Right lobe of liver (tissue), 6 donors: ENCODE measurements around the gene PALMD. TPM values are rescaled to one million over a fixed set of nuclear protein-coding genes. Genes with fewer than 3 reads are reported as not detected.

Source experiments
- ATAC-seq, 4 donors: fragments of 200-7000 bp; cut with Tn5 transposase; one replicate each; pipeline ENCODE4 v1.9.1; 2020; ENCODE audit warnings: mild to moderate bottlenecking in 4 of 4, moderate library complexity in 4 of 4
- DNase-seq, 3 donors: peaks; one replicate each; pipeline ENCODE4 v3.0.0-alpha.2; 2020
- H3K27ac ChIP-seq, 3 donors: fragments of 200-600 bp; one replicate each; pipeline ENCODE4 v1.8.0; 2022
- H3K27me3 ChIP-seq, 2 donors: fragments of 200-600 bp; one replicate each; pipeline ENCODE4 v1.8.0; 2022
- H3K36me3 ChIP-seq, 4 donors: fragments of 200-600 bp; sonication (generic) in 1 of 4; one replicate each; pipeline versions ENCODE4 v1.5.1 to v1.8.0; 2017 to 2022; ENCODE audit warnings: control low read depth in 1 of 4
- H3K4me1 ChIP-seq, 4 donors: fragments of 200-600 bp; sonication (generic) in 1 of 4; one replicate each; pipeline versions ENCODE4 v1.5.1 to v1.8.0; 2017 to 2022; ENCODE audit warnings: control low read depth in 1 of 4
- H3K4me3 ChIP-seq, 3 donors: fragments of 200-600 bp; one replicate each; pipeline ENCODE4 v1.8.0; 2022
- H3K9me3 ChIP-seq, 4 donors: fragments of 200-600 bp; sonication (generic) in 1 of 4; one replicate each; pipeline versions ENCODE4 v1.5.1 to v1.8.0; 2017 to 2022; ENCODE audit warnings: control low read depth in 1 of 4
- POLR2A ChIP-seq: fragments of 450-650 bp; IDR thresholded peaks from one replicate; pipeline ENCODE4 v1.6.1; 2017; ENCODE audit warnings: antibody characterized with exemption, mild to moderate bottlenecking
- WGBS: methylation state at CpG from one replicate; pipeline ENCODE4 v1.1.6; 2018; ENCODE audit warnings: low coverage, low lambda C conversion rate; ENCODE audit not compliant: insufficient coverage; ENCODE audit errors: missing lambda C conversion rate; 5-methylcytosine and 5-hydroxymethylcytosine counted together
- intact Hi-C, 2 donors: fragments of 100-400 bp; cut with DNase I; formaldehyde crosslinking; loops; one replicate each; pipeline versions ENCODE4 v1.11.2 to v1.14.1; 2022
- total RNA-seq, 6 experiments: library from RNA; depleted of rRNA in 2 of 6; stranded (reverse); fragments of >200 nt in 2 of 6; fragmentation: NEBNext Ultra II Directional in 3 of 6; extraction: Animal tissue kit (Norgen Biotek cat#: 25700) in 3 of 6; gene quantifications; one replicate each; pipeline versions ENCODE4 v1.1.0 to v1.2.4, GENCODE V29; 2016 to 2023
- TF ChIP-seq, protein P1 (sequence below), 4 donors: fragments of 200-600 bp in 3 of 4; fragments of 450-650 bp in 1 of 4; IDR thresholded peaks; one replicate each; pipeline versions ENCODE4 v1.5.1 to v1.8.0; 2016 to 2022; ENCODE audit warnings: antibody characterized with exemption in 4 of 4, mild to moderate bottlenecking in 2 of 4
- donor health status: DM: no; HTN: yes; CAD: no.
- donor health status: DM: no; HTN: no; CAD: no.
- donor health status: DM: no; HTN: no; CAD: no.
- donor health status: DM: no; HTN: yes; CAD: no.
- donor health status: DM: no; HTN: yes; CAD: no.

Gene PALMD
- total RNA-seq, 6 experiments from 2014 or later: 15.0 to 21.1 (median 18.2) TPM

DNA sequence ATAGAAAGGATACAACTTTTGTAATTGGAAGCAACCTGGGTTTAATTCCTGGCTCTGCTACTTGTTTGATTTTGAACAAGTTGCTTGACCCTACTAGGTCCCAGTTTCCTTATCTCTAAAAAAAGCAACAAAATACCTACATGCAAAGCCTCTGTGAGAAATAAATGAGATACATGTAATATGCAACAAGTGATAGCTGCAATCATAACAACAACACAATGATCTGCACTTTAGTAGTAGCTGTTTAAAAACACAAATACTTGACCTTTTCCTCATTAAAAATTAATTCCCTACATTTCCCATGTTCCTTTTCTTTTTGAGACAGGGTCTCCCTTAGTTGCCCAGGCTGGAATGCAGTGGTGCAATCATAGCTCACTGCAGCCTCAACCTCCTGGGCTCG is 80.5 kb downstream of the PALMD start:
- intact Hi-C loops: no loop called here
- DNase-seq (no peak), ATAC-seq (no peak)
- Histone ChIP-seq H3K27ac (no peak overlapping the region), H3K4me1 (peaks cover 0 to 23% (median 1%) of the 10 kb centered on the region in 4 donors), H3K36me3 (peaks cover 0 to 41% (median 7%) of the 10 kb centered on the region in 4 donors), H3K4me3 (no peak overlapping the region), H3K9me3 (no peaks in the 10 kb centered on the region), H3K27me3 (no peaks in the 10 kb centered on the region)
- no peak for TF ChIP-seq POLR2A
- TF ChIP-seq, protein P1, sequence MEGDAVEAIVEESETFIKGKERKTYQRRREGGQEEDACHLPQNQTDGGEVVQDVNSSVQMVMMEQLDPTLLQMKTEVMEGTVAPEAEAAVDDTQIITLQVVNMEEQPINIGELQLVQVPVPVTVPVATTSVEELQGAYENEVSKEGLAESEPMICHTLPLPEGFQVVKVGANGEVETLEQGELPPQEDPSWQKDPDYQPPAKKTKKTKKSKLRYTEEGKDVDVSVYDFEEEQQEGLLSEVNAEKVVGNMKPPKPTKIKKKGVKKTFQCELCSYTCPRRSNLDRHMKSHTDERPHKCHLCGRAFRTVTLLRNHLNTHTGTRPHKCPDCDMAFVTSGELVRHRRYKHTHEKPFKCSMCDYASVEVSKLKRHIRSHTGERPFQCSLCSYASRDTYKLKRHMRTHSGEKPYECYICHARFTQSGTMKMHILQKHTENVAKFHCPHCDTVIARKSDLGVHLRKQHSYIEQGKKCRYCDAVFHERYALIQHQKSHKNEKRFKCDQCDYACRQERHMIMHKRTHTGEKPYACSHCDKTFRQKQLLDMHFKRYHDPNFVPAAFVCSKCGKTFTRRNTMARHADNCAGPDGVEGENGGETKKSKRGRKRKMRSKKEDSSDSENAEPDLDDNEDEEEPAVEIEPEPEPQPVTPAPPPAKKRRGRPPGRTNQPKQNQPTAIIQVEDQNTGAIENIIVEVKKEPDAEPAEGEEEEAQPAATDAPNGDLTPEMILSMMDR (IDR thresholded peaks at IDR 0.05): no peak
- WGBS: 100% methylated on average over 1 of the region's 1 CpG

DNA sequence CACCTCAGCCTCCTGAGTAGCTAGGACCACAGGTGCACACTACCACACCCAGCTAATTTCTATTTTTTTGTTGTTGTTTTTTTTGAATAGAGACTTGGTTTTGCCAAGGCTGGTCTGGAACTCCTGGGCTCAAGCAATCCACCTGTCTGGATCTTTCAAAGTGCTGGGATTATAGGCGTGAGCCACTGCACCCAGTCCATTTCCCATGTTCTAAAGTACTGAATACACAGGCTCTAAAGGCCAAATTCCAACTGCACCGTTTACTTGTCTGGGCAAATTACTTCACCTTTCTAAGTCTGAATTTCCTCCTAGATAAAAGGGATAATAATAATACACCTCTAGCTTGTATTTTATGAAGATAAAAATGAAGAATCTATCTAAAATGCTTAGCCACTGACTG is 80.9 kb downstream of the PALMD start:
- Histone ChIP-seq H3K36me3 (peaks cover 0 to 40% (median 7%) of the 10 kb centered on the region in 4 donors), H3K27ac (no peak overlapping the region), H3K4me3 (no peak overlapping the region), H3K27me3 (no peaks in the 10 kb centered on the region), H3K9me3 (no peaks in the 10 kb centered on the region), H3K4me1 (peaks cover 0 to 23% (median 1%) of the 10 kb centered on the region in 4 donors)
- no peak for DNase-seq
- TF ChIP-seq, protein P1 (IDR thresholded peaks at IDR 0.05): no peak
- no peak for TF ChIP-seq POLR2A
- ATAC-seq: peak; percentile 70 to 88 (median 81)
- intact Hi-C loops: no loop called here
- WGBS: 26% methylated on average over 2 of the region's 2 CpGs

DNA sequence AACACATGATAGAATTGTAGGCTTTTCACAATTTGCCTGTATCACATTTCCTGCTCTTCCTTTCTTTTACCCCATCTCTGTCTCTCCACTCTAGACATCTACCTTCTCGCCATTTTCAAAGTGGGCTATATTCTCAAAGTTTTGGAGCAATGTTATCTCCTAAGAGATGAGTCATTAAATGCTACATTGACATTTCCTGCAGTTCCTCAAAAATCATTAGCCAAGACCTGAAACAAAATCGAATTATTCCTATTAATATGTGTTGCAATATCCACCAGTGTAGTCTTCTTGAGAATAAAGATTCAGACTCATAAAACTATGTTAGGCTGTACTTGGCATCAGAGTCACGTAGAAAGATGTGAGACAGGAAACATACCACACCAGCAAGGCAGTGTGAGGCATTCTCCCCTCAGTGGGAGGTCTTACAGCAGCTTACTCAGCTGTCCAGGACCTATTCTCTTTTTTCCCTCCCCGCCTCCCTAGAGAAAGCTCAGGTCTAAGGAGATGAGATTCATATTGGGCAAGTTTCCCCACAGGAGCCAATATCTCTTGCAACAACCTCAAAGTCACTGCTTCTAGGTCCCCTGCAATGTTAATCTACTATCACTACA is 81.8 kb downstream of the PALMD start:
- H3K27ac ChIP-seq: no peak overlapping the region
- ATAC-seq (peak; percentile 14 to 36 (median 23)), DNase-seq (no peak)
- H3K36me3 ChIP-seq: peaks cover 0 to 38% (median 7%) of the 10 kb centered on the region in 4 donors
- intact Hi-C loops: no loop called here
- WGBS: 68% methylated on average over 3 of the region's 4 CpGs
- peaks cover 0 to 23% (median 1%) of the 10 kb centered on the region in 4 donors for H3K4me1 ChIP-seq
- H3K4me3 ChIP-seq: no peak overlapping the region
- H3K9me3 ChIP-seq: no peaks in the 10 kb centered on the region
- H3K27me3 ChIP-seq: no peaks in the 10 kb centered on the region
- TF ChIP-seq POLR2A: no peak
- TF ChIP-seq, protein P1 (IDR thresholded peaks at IDR 0.05): no peak

DNA sequence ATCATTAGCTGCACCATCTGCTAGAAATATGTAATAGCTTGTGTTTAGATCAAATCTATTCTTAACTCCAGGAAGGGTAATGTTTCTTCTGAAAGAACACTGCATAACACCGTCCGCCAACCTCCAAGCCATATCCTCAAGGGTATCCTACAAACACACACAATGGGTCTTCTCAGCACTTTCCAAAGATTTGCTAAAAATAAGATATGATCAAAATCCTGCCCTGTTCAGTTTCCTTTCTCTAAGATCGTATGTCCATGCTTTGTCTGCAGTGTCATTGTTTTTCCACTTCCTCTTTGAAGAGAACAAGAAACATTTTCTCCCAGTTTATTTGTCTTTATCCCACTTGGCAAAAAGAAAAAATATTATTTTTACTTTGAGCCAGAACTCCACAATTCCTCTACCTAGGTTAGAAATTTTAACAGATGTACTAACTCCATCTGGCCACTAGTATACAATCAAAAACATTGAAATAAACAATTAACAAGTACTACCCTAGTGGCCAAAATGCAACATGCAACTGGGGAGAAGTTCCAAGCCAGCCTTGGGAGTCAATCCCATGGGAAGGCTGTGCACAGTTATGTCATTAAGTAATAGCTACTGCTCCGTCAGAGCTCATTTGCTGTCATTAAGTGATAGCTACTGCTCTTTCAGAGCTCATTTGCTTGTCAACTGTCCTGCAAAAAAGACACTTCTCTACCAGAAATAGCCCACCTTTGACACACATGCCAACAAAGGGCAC is 82.8 kb downstream of the PALMD start:
- H3K9me3 ChIP-seq: no peaks in the 10 kb centered on the region
- TF ChIP-seq, protein P1 (IDR thresholded peaks at IDR 0.05): peak; percentile 21 to 35 (median 28)
- no peak for TF ChIP-seq POLR2A
- no peak for DNase-seq
- H3K27me3 ChIP-seq: no peaks in the 10 kb centered on the region
- no peak overlapping the region for H3K4me3 ChIP-seq
- WGBS: 53% methylated on average over 3 of the region's 4 CpGs
- intact Hi-C loops: no loop called here
- peaks cover 0 to 40% (median 7%) of the 10 kb centered on the region in 4 donors for H3K36me3 ChIP-seq
- H3K27ac ChIP-seq: no peak overlapping the region
- ATAC-seq: peak; percentile 26 to 51 (median 40)
- peaks cover 0 to 23% (median 1%) of the 10 kb centered on the region in 4 donors for H3K4me1 ChIP-seq
